GM19372 (cell line): ENCODE data around the gene KERA.
"Not testable (repeated sequence)": the region's sequence is repeated elsewhere in the genome, so short reads cannot be mapped to it uniquely, and the experiment has no call there.

ENCODE experiments used
- ATAC-seq: cut with Tn5 transposase; IDR thresholded peaks from one replicate; pipeline ENCODE4 v1.9.1; 2021; ENCODE audit warnings: mild to moderate bottlenecking, low read depth, moderate library complexity; ENCODE audit not compliant: unreplicated experiment

The KERA gene

DNA sequence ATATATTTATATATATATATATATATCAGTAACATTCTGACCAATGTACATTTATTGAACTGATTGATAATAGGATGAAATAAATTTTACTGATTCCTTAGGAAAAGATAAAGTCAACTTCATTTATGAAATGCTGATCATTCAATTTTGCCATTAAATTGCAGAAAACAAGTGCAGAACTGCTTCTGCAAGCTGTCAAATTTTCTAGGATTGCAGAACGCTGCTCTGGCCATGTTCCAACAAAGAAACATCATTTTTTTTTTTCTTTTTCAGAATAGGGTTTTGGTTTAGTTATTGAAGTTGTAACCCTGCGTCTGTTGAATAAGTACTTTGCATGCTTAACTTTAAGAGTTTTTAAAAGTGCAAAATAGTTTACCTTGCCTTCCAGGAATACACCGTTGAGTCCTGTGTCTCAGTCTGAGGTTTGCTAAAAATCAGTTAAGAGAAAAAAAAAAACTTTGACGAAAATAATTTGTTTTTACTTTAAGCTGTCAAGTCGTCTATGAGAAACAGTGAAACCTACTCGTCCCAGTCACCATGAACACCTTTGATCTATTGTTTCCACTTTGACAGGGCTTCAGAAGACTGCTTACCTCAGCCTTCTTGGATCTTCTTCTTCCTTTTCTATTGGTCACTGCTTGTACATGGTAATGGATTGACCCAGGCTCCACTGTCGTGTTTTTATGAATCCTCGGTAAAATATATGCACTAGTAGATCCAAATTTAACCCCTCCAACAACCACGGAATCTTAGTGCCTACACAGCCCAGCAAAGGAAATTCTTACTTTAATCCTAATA, at the start of gene KERA:
Gene KERA (minus strand): TSS at position 657 of the 798 bp plus-strand sequence. CDS start 1,743 bp downstream, outside the sequence.
- no peak for ATAC-seq

- ATAC-seq = no peak
Measured at GRCh38 chr12:91106283-91106682, 48.5 kb upstream of the KERA start.

DNA sequence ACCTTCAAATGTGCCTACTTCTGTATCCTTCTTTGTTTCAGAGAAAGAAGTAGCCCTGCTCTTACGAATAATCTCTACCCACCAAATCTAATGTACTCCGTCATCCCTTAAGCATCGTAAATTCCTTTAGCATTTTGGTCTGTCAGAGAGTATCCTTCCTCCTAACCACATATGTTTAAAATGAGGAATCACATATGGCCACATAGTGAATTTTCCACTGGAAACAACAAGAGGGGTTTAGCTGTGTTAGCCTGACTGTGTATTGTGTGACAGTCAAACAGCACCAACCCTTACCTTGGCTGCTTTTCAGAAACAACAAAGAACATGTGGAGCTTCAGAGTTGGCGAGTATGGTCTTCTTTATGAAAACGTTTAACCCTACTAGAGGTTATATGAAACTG, 48.0 kb upstream of the KERA start:
- ATAC-seq = no peak

GRCh38 chr12:91104812-91105466, 47.1 kb upstream of the KERA start:
- ATAC-seq = no peak

DNA sequence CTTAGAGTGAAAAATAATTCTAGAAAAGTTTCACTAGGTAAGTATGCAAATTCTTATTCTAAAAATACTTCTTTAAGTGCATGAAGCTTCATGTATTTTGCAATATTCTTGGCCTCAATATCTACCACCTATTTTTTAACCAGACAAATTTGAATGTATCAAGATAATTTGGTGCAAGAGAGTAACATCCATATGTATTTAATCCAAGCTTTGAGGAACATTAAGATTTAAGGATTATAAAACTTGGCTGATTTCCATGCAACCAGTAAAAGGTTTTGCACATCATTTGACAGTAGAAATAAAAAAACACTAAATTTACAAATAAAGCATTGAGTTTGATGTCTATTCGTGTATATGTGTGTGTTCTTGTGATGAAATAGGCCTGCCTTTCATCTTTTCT, 45.8 kb upstream of the KERA start:
- ATAC-seq = no peak

GRCh38 chr12:91103101-91103500, 45.3 kb upstream of the KERA start:
- ATAC-seq = no peak

DNA sequence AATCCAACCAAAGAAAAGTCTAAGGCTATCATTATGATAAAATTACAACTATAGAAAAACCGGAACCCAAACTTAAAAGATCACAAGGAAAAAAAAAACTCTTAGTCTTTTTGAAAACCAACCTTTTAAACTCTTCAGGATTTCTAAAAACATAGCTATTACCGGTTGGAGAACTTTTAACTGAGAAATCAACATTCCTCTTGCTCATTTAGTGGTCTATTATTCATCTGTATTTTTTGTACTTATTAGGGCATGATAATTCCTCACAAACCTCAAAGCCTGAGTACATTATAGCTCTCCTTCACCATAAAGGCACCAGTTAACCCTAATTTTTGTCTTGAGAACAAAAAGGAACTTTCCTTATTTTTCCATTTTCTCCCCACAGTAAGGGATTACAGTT, 43.1 kb upstream of the KERA start:
- no peak for ATAC-seq

- ATAC-seq = no peak
Measured at GRCh38 chr12:91099836-91100235, 42.0 kb upstream of the KERA start.

GRCh38 chr12:91099341-91099740, 41.5 kb upstream of the KERA start:
- no peak for ATAC-seq

DNA sequence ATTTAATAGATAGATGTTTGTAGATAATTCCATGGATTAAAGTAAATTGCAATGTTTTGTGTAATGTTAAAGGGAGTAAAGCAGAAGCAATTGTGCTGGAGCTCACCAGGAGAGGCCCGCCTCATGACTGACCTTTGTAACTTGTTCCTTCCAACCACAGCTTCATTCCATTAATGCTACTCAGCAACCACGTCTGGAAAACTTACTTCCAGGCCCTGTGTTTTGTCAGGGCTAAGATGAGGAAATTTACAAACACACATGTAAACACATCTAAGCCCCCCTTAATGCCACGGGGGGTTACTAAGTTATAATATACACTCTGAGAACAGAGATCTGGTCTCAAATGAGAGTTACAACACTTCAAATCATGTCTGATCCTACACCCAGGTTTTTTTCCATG, 41.1 kb upstream of the KERA start:
- ATAC-seq = no peak

GRCh38 chr12:91098461-91098860, 40.6 kb upstream of the KERA start:
- ATAC-seq = no peak

DNA sequence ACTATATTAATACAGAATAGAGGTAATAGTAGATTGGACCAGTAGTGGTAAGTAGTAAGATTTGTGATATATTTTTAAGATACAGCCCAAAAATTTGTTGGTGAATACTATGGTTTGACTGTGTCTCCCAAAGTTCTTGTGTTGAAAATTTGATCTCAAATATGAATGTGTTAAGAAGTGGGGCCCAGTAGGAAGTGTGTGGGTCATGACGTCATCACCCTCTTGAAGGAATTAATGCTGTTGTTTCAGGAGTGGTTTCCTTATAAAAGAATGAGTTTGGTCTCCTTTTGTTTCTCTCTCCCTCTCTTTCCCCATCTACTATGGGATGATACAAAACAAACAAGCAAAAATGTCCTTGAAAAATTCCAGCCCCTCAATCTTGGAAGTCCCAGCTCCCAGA, 37.1 kb upstream of the KERA start:
- no peak for ATAC-seq

DNA sequence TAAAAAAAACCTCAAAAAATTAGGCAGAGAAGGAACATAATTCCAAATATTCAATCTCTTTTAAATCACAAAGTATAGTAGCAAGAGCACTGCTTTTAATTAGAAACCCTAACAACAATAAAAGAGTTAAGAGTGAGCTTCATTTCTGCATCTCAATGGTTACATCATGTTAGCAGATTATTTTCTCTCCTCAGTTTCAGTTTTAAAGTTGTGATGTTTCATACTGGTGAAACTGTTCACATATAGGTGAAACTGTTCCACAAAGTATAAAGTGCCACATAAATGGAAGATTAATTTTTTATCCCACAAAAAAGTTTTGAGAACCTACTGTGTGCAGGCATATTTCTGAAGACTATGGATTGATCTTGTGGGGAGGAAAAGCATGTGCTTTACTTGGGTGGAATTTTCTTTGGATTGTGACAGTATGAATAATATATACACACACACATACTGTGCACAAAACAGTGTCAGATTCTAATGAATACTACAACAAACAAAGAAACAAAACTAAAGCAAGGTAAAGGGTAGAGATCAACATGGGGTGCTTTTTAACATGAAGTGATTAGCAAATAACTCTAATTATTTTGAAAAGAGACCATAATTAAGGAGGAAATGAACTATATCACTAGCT, 36.3 kb upstream of the KERA start:
- ATAC-seq = no peak

DNA sequence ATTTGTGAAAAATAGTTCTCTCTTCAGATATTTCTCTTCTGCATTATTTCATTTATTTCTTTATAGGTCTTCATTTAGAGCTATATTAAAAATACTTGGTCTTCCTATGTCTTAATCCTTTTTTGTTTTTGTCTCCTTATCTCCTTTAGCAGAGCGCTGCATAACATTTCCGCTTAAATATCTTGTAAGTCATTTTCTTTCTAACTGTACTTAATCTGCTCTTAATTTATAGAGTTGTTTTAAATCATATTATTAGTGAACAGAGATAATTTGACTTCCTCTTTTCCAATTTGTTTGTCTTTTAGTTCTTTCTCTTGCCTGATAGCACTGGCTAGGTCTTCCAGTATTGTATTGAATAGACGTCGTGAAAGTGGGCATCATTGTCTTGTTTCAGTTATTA, 35.5 kb upstream of the KERA start:
- no peak for ATAC-seq

DNA sequence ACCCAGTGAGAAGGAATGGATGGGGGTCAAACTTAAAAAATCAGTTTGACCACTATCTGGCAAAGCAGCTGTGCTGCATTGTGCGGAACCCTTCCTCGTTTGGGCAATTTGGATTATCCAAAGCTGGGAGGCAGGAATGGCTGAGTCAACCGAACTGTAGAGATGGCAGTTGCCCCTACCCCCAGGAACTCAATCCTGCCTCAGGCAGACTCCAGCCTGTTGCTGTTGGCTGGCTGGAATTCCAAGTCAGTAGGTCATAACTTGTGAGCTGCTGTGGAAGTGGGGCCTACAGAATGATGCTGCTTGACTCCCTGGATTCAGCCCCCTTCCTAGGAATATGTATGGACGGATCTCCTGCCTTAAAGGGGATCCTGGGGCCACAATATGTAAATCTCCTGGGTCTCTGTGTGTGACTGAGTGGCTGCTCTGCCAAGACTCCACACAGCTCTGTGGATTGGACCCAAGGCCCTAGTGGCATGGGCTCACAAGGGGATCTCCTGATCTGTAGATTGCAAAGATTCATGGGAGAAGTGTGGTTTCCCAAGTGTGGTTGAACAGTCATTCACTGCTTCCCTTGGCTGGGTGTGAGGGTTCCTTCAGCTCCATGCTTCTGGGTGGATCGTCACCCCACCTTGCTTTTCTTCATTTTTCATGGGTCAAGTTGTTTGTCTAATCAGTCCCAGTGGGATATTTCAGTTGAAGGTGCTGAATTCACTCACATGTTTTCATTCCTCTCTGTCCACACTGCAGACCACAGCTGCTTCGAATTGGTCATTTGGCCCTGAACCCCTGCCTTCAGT, 34.3 kb upstream of the KERA start:
- ATAC-seq = no peak

GRCh38 chr12:91089953-91090352, 32.1 kb upstream of the KERA start:
- not testable (repeated sequence) for ATAC-seq

- ATAC-seq = no peak
Measured at GRCh38 chr12:91080041-91080440, 22.2 kb upstream of the KERA start.

DNA sequence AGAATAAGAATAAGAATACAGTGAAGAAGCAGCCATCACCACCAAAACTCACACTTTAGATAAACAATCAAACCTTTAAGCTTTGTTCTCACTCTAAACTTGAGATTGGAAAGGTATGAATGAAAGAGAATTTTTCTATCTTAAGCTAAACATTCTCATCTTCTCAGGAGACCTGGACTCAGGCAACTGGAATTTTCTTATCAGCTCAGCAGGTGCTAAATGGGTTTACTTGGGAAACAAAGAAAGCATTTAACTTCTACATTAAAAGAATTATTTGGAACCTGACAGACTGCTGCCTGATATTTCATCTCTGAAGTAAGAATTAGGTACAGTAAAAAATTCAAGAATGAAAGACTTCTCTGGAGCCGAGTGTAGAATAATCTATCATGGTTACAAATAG, 20.7 kb upstream of the KERA start:
- no peak for ATAC-seq

- ATAC-seq = no peak
Measured at GRCh38 chr12:91077228-91077954, 19.6 kb upstream of the KERA start.

DNA sequence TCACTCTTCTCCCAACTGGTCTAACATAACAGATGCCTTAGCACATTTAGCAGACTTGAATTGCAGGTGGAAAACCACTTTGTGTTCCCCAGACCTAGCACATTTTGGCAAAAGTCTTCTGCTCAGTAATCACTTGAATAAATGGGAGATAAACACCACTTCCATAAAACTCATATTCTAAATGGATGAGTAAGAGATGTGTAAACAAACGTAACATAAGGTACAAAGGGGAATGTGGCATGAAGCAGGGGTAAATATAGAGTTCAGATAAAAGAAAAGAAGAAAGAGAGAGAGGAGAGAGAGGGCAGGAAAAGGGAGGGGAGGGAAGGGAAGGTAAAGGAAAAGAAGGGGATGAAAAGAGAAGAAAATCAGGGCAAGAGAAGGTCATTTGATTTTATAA, 17.0 kb upstream of the KERA start:
- no peak for ATAC-seq
